Endothelial cell of umbilical vein (primary cell): ENCODE measurements around the gene NR2C2. TPM values are rescaled to one million over a fixed set of nuclear protein-coding genes. Genes with fewer than 3 reads are reported as not detected.

ENCODE experiments used
- BruUV-seq: library from RNA; stranded (reverse); fragments of 400-500 nt; replicated peaks from 2 replicates; lab custom pipeline; 2021; lab: Mats Ljungman, UMichigan
- CTCF ChIA-PET: fragments of 300-600, 350-600 bp; sonication (Branson Sonifier 250); formaldehyde crosslinking; loops from one replicate; lab custom pipeline; 2021; ENCODE audit warnings: antibody characterized with exemption, inconsistent platforms; lab: Charles Lee
- POLR2A ChIA-PET: fragments of 300-600, 350-600 bp; sonication (Branson Sonifier 250); formaldehyde crosslinking; loops from one replicate; lab custom pipeline; 2021; ENCODE audit warnings: antibody characterized with exemption, inconsistent platforms; lab: Charles Lee
- DNase-seq: peaks from one replicate; pipeline ENCODE4 v3.0.0-alpha.2; 2011; ENCODE audit warnings: low read depth, low spot score
- FAIRE-seq: peaks from 2 replicates; lab custom pipeline; 2011; peaks lifted over from hg19 to GRCh38; lab: Jason Lieb, UNC
- H2AFZ ChIP-seq: 2 replicates; pipeline ENCODE4 v1.6.0; 2012; ENCODE audit warnings: low read depth, low read length, control low read depth, inconsistent platforms
- H3K27ac ChIP-seq: 2 replicates; pipeline ENCODE4 v1.5.1; 2011; ENCODE audit warnings: low read depth, mild to moderate bottlenecking, control low read depth, low read length, moderate library complexity; ENCODE audit not compliant: insufficient read depth
- H3K27me3 ChIP-seq, 2 experiments: 2 replicates each; pipeline versions ENCODE4 v1.6.0 to v1.6.1; 2011; ENCODE audit warnings: low read length in 2 of 2, mixed read lengths in 1 of 2; ENCODE audit not compliant: control insufficient read depth in 2 of 2, insufficient read depth in 2 of 2
- H3K36me3 ChIP-seq, 2 experiments: 2 replicates in 1 of 2; 3 replicates in 1 of 2; pipeline ENCODE4 v1.5.1; 2011; ENCODE audit warnings: low read length in 2 of 2, mild to moderate bottlenecking in 1 of 2, moderate library complexity in 1 of 2; ENCODE audit not compliant: control insufficient read depth in 2 of 2, insufficient read depth in 2 of 2; ENCODE audit errors: extremely low read depth in 1 of 2
- H3K4me1 ChIP-seq: 3 replicates; pipeline ENCODE4 v1.5.1; 2011; ENCODE audit warnings: mild to moderate bottlenecking, low read length; ENCODE audit not compliant: control insufficient read depth, insufficient read depth; ENCODE audit errors: extremely low read depth
- H3K4me2 ChIP-seq: 2 replicates; pipeline ENCODE4 v1.6.1; 2011; ENCODE audit warnings: low read length, control low read depth, mixed read lengths; ENCODE audit not compliant: insufficient read depth
- H3K4me3 ChIP-seq, 3 experiments: fragments of 200-600 bp in 1 of 3; sonication (generic), shearing (Covaris generic) in 1 of 3; replicated peaks in 1 of 3; 2 replicates each; pipeline ENCODE4 v1.5.1; 2011 to 2016; ENCODE audit warnings: control low read depth in 3 of 3, low read length in 3 of 3, mild to moderate bottlenecking in 2 of 3, inconsistent platforms in 1 of 3, low read depth in 1 of 3, moderate library complexity in 1 of 3; ENCODE audit not compliant: insufficient read depth in 1 of 3
- H3K79me2 ChIP-seq: 2 replicates; pipeline ENCODE4 v1.6.0; 2012; ENCODE audit warnings: low read length, inconsistent platforms; ENCODE audit not compliant: control insufficient read depth, insufficient read depth
- H3K9ac ChIP-seq: replicated peaks from 2 replicates; pipeline ENCODE3; 2011; ENCODE audit warnings: low read length, control low read depth; ENCODE audit not compliant: insufficient read depth; ENCODE audit errors: extremely low read depth
- H3K9me1 ChIP-seq: replicated peaks from 3 replicates; pipeline ENCODE4 v1.6.0; 2011; ENCODE audit warnings: mild to moderate bottlenecking, low read length; ENCODE audit not compliant: control insufficient read depth, insufficient read depth; ENCODE audit errors: extremely low read depth
- H3K9me3 ChIP-seq: replicated peaks from 2 replicates; pipeline ENCODE4 v1.5.1; 2012; ENCODE audit warnings: low read length, inconsistent platforms; ENCODE audit not compliant: control insufficient read depth, insufficient read depth
- H4K20me1 ChIP-seq: replicated peaks from 2 replicates; pipeline ENCODE3; 2011; ENCODE audit warnings: mild to moderate bottlenecking, low read length; ENCODE audit not compliant: control insufficient read depth, insufficient read depth; ENCODE audit errors: extremely low read depth
- CTCF ChIP-seq, 2 donors: IDR thresholded peaks; 1 replicate in 1 of 2; 2 replicates in 1 of 2; pipeline ENCODE4 v1.5.1; 2011; ENCODE audit warnings: low read length in 2 of 2, mild to moderate bottlenecking in 2 of 2, moderate library complexity in 2 of 2, control low read depth in 1 of 2, inconsistent platforms in 1 of 2, low read depth in 1 of 2; ENCODE audit not compliant: insufficient read depth in 1 of 2; ENCODE audit errors: extremely low read depth in 1 of 2
- EZH2 ChIP-seq: IDR thresholded peaks from 2 replicates; pipeline ENCODE4 v1.6.1; 2012; ENCODE audit warnings: borderline replicate concordance, low read depth, mild to moderate bottlenecking, moderate library complexity, low read length, inconsistent platforms; ENCODE audit not compliant: severe bottlenecking
- FOS ChIP-seq: IDR thresholded peaks from 2 replicates; pipeline ENCODE4 v1.6.1; 2011; ENCODE audit warnings: mild to moderate bottlenecking, low read length, moderate library complexity, borderline replicate concordance; ENCODE audit not compliant: insufficient read depth
- GATA2 ChIP-seq: IDR thresholded peaks from 2 replicates; pipeline ENCODE4 v1.7.0; 2011; ENCODE audit warnings: low read depth, mild to moderate bottlenecking, moderate library complexity, mixed read lengths, low read length; ENCODE audit not compliant: insufficient read length, insufficient read depth
- JUN ChIP-seq: IDR thresholded peaks from 2 replicates; pipeline ENCODE4 v1.6.1; 2011; ENCODE audit warnings: borderline replicate concordance, low read depth; ENCODE audit not compliant: insufficient read length, insufficient read depth
- MAX ChIP-seq: IDR thresholded peaks from 2 replicates; pipeline ENCODE4 v1.6.1; 2011; ENCODE audit not compliant: insufficient read depth, insufficient read length
- MYC ChIP-seq: IDR thresholded peaks from one replicate; pipeline ENCODE4 v1.6.1; 2011; ENCODE audit warnings: mild to moderate bottlenecking, low read depth, low read length
- POLR2A ChIP-seq: IDR thresholded peaks from 2 replicates; pipeline ENCODE4 v1.6.1; 2012; ENCODE audit warnings: low read depth, mild to moderate bottlenecking, control low read depth, low read length
- POLR2AphosphoS5 ChIP-seq: IDR thresholded peaks from 2 replicates; pipeline ENCODE4 v1.6.1; 2012; ENCODE audit warnings: low read depth, mild to moderate bottlenecking, control low read depth, low read length, moderate library complexity; ENCODE audit not compliant: insufficient read depth
- dilution Hi-C: fragments of 300-500 bp; cut with MboI; formaldehyde crosslinking; loops from one replicate; pipeline ENCODE4 v1.15.0; 2019; ENCODE audit warnings: low sequenced_read_pairs; ENCODE audit not compliant: extremely low pct_ligation_motif_present
- intact Hi-C: fragments of 100-400 bp; cut with micrococcal nuclease; formaldehyde crosslinking; loops from one replicate; pipeline ENCODE4 v1.10.0; 2022
- polyA plus RNA-seq, 4 experiments: library from polyadenylated mRNA; depleted of rRNA in 3 of 4; stranded (reverse) in 3 of 4; unstranded in 1 of 4; fragments of >200 nt; gene quantifications; 2 replicates each; pipeline versions ENCODE4 v1.2.1 to v1.2.3, GENCODE V29; 2011 to 2012; ENCODE audit warnings: missing spikeins in 1 of 4
- total RNA-seq: library from RNA; stranded (reverse); gene quantifications from 2 replicates; pipeline ENCODE4 v1.2.3, GENCODE V29; 2021

The NR2C2 gene
- total and polyA plus RNA-seq, 2 donors (not counting 3 experiments of a cell fraction or from before 2014, with no cell fraction given) = 20.3 to 59.8 TPM

GRCh38 chr3:15038306-15038705 lies 90.9 kb downstream of the NR2C2 start:
- no peak overlapping the region for H3K4me3 ChIP-seq
- CTCF ChIA-PET = interaction anchor here (1.2 to 1.5 kb wide), 3 partner anchors 10 to 117 kb away, joined by 3 read pairs; no protein-coding TSS in a partner anchor
- no peaks in the 10 kb centered on the region for H3K9me1 ChIP-seq
- no TSS peak for BruUV-seq
- DNase-seq (no peak), FAIRE-seq (no peak)
- peaks cover 17% of the 10 kb centered on the region for H3K4me1 ChIP-seq
- no peaks in the 10 kb centered on the region for H3K9me3 ChIP-seq
- H4K20me1 ChIP-seq = no peaks in the 10 kb centered on the region
- no peak overlapping the region for H3K27ac ChIP-seq
- dilution Hi-C loops = no loop called here
- H3K36me3 ChIP-seq = peaks cover 10 to 28% of the 10 kb centered on the region in 2 experiments
- TF ChIP-seq MYC (no peak), FOS (no peak), CTCF (IDR thresholded peaks at IDR 0.05; ENCODE audit: extremely low read depth in 1 of 2, insufficient read depth in 1 of 2, low read depth in 1 of 2, low read length in 2 of 2) (no peak), EZH2 (no peak), MAX (no peak), POLR2AphosphoS5 (no peak), GATA2 (no peak), POLR2A (no peak), JUN (no peak)
- H3K4me2 ChIP-seq = no peak overlapping the region
- POLR2A ChIA-PET = no interaction called here
- H2AFZ ChIP-seq = no peak overlapping the region
- peaks cover under 1% of the 10 kb centered on the region for H3K79me2 ChIP-seq
- no peak overlapping the region for H3K9ac ChIP-seq
- H3K27me3 ChIP-seq = no peaks in the 10 kb centered on the region
- intact Hi-C loops = no loop called here
